NCI-H82 (cell line): ENCODE data around the gene UBFD1.
"Not testable (repeated sequence)": the region's sequence is repeated elsewhere in the genome, so short reads cannot be mapped to it uniquely, and the experiment has no call there.

Experiments used
- DNase-seq: peaks from one replicate; lab custom pipeline; 2025; lab: John Stamatoyannopoulos, UW

The UBFD1 gene

GRCh38 chr16:23567602-23568001 is 10.1 kb downstream of the UBFD1 start:
- no peak for DNase-seq

GRCh38 chr16:23570992-23571632 is 13.6 kb downstream of the UBFD1 start:
- no peak for DNase-seq

- DNase-seq: no peak
These were observed 14.4 kb downstream of the UBFD1 start for GRCh38 chr16:23571895-23572294.

- no peak for DNase-seq
These were observed 14.9 kb downstream of the UBFD1 start for GRCh38 chr16:23572394-23572793.

- DNase-seq: no peak
These were observed 16.3 kb downstream of the UBFD1 start for GRCh38 chr16:23573817-23574216.

- DNase-seq: no peak
These were observed 18.3 kb downstream of the UBFD1 start for GRCh38 chr16:23575834-23576233.

- DNase-seq: no peak
These were observed 20.0 kb downstream of the UBFD1 start for GRCh38 chr16:23577493-23577892.

GRCh38 chr16:23578101-23578830 is 20.7 kb downstream of the UBFD1 start:
- DNase-seq: no peak

GRCh38 chr16:23579371-23579770 is 21.8 kb downstream of the UBFD1 start:
- no peak for DNase-seq

- DNase-seq: no peak
These were observed 22.9 kb downstream of the UBFD1 start for GRCh38 chr16:23580391-23580790.

- no peak for DNase-seq
These were observed 24.2 kb downstream of the UBFD1 start for GRCh38 chr16:23581764-23582163.

- not testable (repeated sequence) for DNase-seq
These were observed 25.7 kb downstream of the UBFD1 start for GRCh38 chr16:23583271-23583670.

- DNase-seq: no peak
These were observed 26.9 kb downstream of the UBFD1 start for GRCh38 chr16:23584186-23585076.

- DNase-seq: no peak
These were observed 30.2 kb downstream of the UBFD1 start for GRCh38 chr16:23587726-23588125.

- DNase-seq: no peak
These were observed 32.7 kb downstream of the UBFD1 start for GRCh38 chr16:23590181-23590580.

GRCh38 chr16:23594186-23594585 is 36.7 kb downstream of the UBFD1 start:
- no peak for DNase-seq

GRCh38 chr16:23595246-23595950 is 37.9 kb downstream of the UBFD1 start:
- peak; percentile 19 for DNase-seq

- peak; percentile 91 for DNase-seq
These were observed 38.6 kb downstream of the UBFD1 start, which contains the start of gene NDUFAB1 for GRCh38 chr16:23595951-23596720. Gene NDUFAB1, minus strand, starts transcription at chr16:23596316. Its CDS starts 26 bp downstream, at chr16:23596290.

GRCh38 chr16:23597003-23597756 is 39.7 kb downstream of the UBFD1 start:
- peak; percentile 89 for DNase-seq

- no peak for DNase-seq
These were observed 50.2 kb downstream of the UBFD1 start for GRCh38 chr16:23607726-23608125.
